Mesenchymal stem cell (in vitro differentiated cells and primary cell): ENCODE results near the gene ZIC1.

Experiments used
- DNase-seq: peaks from one replicate; pipeline ENCODE4 v3.0.0-alpha.2; 2013
- H2AFZ ChIP-seq: one replicate; pipeline ENCODE4 v1.6.1; 2013; ENCODE audit warnings: low read depth, mild to moderate bottlenecking, control low read depth, inconsistent platforms, low read length, moderate library complexity
- H2AK5ac ChIP-seq: 2 replicates; pipeline ENCODE4 v1.6.1; 2013; ENCODE audit warnings: low read length, moderate library complexity, mild to moderate bottlenecking, inconsistent platforms; ENCODE audit not compliant: severe bottlenecking
- H2BK120ac ChIP-seq: one replicate; pipeline ENCODE4 v1.6.1; 2013; ENCODE audit warnings: low read depth, mild to moderate bottlenecking, inconsistent platforms, low read length, moderate library complexity
- H2BK12ac ChIP-seq, 2 experiments: one replicate each; pipeline ENCODE4 v1.6.1; 2013; ENCODE audit warnings: inconsistent platforms in 2 of 2, low read length in 2 of 2, mild to moderate bottlenecking in 2 of 2, moderate library complexity in 2 of 2, control low read depth in 1 of 2
- H2BK15ac ChIP-seq: one replicate; pipeline ENCODE4 v1.6.1; 2013; ENCODE audit warnings: mild to moderate bottlenecking, low read depth, inconsistent platforms; ENCODE audit not compliant: poor library complexity, severe bottlenecking
- H2BK5ac ChIP-seq: 2 replicates; pipeline ENCODE4 v1.6.1; 2013; ENCODE audit warnings: low read depth, mild to moderate bottlenecking, low read length, control low read depth, inconsistent platforms; ENCODE audit not compliant: poor library complexity, severe bottlenecking
- H3K14ac ChIP-seq, 2 experiments: one replicate each; pipeline ENCODE4 v1.6.1; 2013; ENCODE audit warnings: inconsistent platforms in 2 of 2, low read length in 2 of 2, control low read depth in 1 of 2, mild to moderate bottlenecking in 1 of 2, moderate library complexity in 1 of 2
- H3K18ac ChIP-seq, 2 experiments: one replicate each; pipeline ENCODE4 v1.6.1; 2013; ENCODE audit warnings: inconsistent platforms in 2 of 2, low read length in 2 of 2, control low read depth in 1 of 2, low read depth in 1 of 2, mild to moderate bottlenecking in 1 of 2
- H3K23ac ChIP-seq, 2 experiments: one replicate each; pipeline ENCODE4 v1.6.1; 2013; ENCODE audit warnings: inconsistent platforms in 2 of 2, low read length in 2 of 2, mild to moderate bottlenecking in 2 of 2, moderate library complexity in 2 of 2, control low read depth in 1 of 2
- H3K27ac ChIP-seq: 2 replicates; pipeline ENCODE4 v1.5.1; 2013; ENCODE audit warnings: mild to moderate bottlenecking, moderate library complexity, low read length, control low read depth, inconsistent platforms; ENCODE audit not compliant: poor library complexity, severe bottlenecking
- H3K27me3 ChIP-seq, 2 experiments: 2 replicates each; pipeline versions ENCODE4 v1.6.1 to v1.7.0; 2013; ENCODE audit warnings: low read length in 2 of 2, mild to moderate bottlenecking in 2 of 2, moderate library complexity in 2 of 2, control low read depth in 1 of 2, inconsistent platforms in 1 of 2; ENCODE audit not compliant: control insufficient read depth in 1 of 2, insufficient read depth in 1 of 2
- H3K36me3 ChIP-seq, 2 experiments: 2 replicates each; pipeline versions ENCODE4 v1.6.1 to v1.7.0; 2013; ENCODE audit warnings: low read length in 2 of 2, control low read depth in 1 of 2, inconsistent platforms in 1 of 2, low read depth in 1 of 2, mild to moderate bottlenecking in 1 of 2; ENCODE audit not compliant: insufficient read depth in 2 of 2, control insufficient read depth in 1 of 2
- H3K4ac ChIP-seq, 2 experiments: one replicate each; pipeline ENCODE4 v1.6.1; 2013; ENCODE audit warnings: inconsistent platforms in 2 of 2, low read length in 2 of 2, mild to moderate bottlenecking in 2 of 2, moderate library complexity in 2 of 2, control low read depth in 1 of 2, low read depth in 1 of 2
- H3K4me1 ChIP-seq: 2 replicates; pipeline ENCODE4 v1.6.1; 2013; ENCODE audit warnings: low read depth, low read length, control low read depth; ENCODE audit not compliant: control insufficient read depth, insufficient read depth
- H3K4me2 ChIP-seq: 2 replicates; pipeline ENCODE4 v1.6.1; 2013; ENCODE audit warnings: low read length, mild to moderate bottlenecking, inconsistent platforms; ENCODE audit not compliant: poor library complexity, severe bottlenecking
- H3K4me3 ChIP-seq, 2 experiments: 2 replicates each; pipeline versions ENCODE4 v1.5.1 to v1.7.0; 2013; ENCODE audit warnings: low read length in 2 of 2, mild to moderate bottlenecking in 2 of 2, control low read depth in 1 of 2, low read depth in 1 of 2; ENCODE audit not compliant: insufficient read depth in 1 of 2
- H3K79me1 ChIP-seq: replicated peaks from 2 replicates; pipeline ENCODE4 v1.6.1; 2013; ENCODE audit warnings: mild to moderate bottlenecking, control low read depth, low read length, inconsistent platforms; ENCODE audit not compliant: poor library complexity, severe bottlenecking
- H3K9ac ChIP-seq: 2 replicates; pipeline ENCODE4 v1.7.0; 2013; ENCODE audit warnings: mild to moderate bottlenecking, low read length, moderate library complexity
- H3K9me3 ChIP-seq: 2 replicates; pipeline ENCODE4 v1.7.0; 2013; ENCODE audit warnings: mild to moderate bottlenecking, low read length; ENCODE audit not compliant: control insufficient read depth
- H4K8ac ChIP-seq: one replicate; pipeline ENCODE4 v1.6.1; 2013; ENCODE audit warnings: inconsistent platforms, mild to moderate bottlenecking, low read length, moderate library complexity
- H4K91ac ChIP-seq: one replicate; pipeline ENCODE4 v1.6.1; 2013; ENCODE audit warnings: mild to moderate bottlenecking, low read length, inconsistent platforms
- WGBS: methylation state at CpG from one replicate; pipeline ENCODE4 v1.1.7; 2013; ENCODE audit warnings: mixed read lengths; 5-methylcytosine and 5-hydroxymethylcytosine counted together

ZIC1 gene

DNA sequence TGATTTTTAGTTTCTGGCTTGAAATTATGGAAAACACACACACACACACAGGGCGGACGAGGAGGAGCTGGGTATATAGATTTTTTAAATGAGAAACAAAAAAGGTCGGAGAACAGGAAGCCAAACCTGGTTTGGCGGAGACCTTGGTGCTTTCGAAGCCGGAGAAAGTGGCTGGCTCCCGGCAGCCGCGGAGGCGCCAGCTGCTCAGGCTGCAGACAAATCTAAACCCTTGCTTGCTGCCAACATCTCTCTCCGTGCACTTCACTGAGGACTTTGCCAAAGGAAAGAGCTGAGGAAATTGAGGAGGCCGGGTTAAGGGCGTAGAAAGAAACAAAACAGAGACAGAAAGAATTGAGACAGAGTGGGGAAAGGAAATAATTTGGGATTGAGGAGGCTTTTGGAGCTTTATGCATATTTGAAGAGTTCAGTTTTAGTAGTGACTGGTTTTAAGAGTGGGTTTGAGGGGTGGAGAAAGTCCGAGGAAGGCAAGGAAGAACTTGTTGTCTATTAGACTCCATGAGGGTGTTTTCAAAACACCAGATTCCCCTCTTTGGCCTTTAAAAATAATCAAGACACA lies 2.2 kb downstream of the ZIC1 start:
- H3K27me3 ChIP-seq: peaks cover 0 to 99% of the 10 kb centered on the region in 2 experiments
- peaks cover 2% of the 10 kb centered on the region for H3K9me3 ChIP-seq
- H2BK15ac ChIP-seq: no peak overlapping the region
- H3K14ac ChIP-seq: no peak overlapping the region
- H3K23ac ChIP-seq: peak overlapping the region in 1 of 2 experiments; percentile 8
- no peak overlapping the region for H2BK12ac ChIP-seq
- H3K4ac ChIP-seq: no peak overlapping the region
- no peak overlapping the region for H2AFZ ChIP-seq
- H3K18ac ChIP-seq: no peak overlapping the region
- no peak overlapping the region for H4K8ac ChIP-seq
- H3K79me1 ChIP-seq: no peaks in the 10 kb centered on the region
- H3K36me3 ChIP-seq: peaks cover 0 to 19% of the 10 kb centered on the region in 2 experiments
- H3K9ac ChIP-seq: peak overlapping the region; percentile 57
- H2BK5ac ChIP-seq: peak overlapping the region; percentile 63
- peaks cover 4% of the 10 kb centered on the region for H3K4me1 ChIP-seq
- peak overlapping the region; percentile 75 to 83 for H3K4me3 ChIP-seq
- no peak overlapping the region for H2AK5ac ChIP-seq
- peak overlapping the region; percentile 65 for H3K4me2 ChIP-seq
- no peak overlapping the region for H4K91ac ChIP-seq
- H3K27ac ChIP-seq: peak overlapping the region; percentile 50
- no peak for DNase-seq
- no peak overlapping the region for H2BK120ac ChIP-seq
- WGBS: 1% methylated on average over 14 of the region's 14 CpGs

DNA sequence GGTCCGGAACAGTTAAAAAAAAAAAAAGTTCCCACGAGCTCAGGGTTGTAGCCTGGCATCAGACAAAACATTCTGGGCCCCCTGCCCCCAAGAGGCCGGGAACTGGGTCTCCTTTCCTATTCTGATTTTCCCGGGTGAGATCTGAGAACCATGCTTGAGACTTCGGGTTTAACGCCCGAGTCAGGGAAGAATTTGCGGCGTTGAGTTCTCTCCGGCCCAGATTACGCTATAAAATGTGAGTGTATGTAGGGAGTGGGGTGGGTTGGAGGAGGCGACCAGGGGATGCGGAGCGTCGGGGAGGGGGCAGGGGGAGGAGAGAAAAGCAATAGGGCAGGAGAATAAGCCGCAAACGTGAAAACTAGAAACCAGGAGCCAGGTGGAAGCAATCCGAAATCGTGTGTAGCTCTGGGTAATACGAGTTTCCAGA lies 2.7 kb downstream of the ZIC1 start:
- H3K79me1 ChIP-seq: no peaks in the 10 kb centered on the region
- WGBS: 6% methylated on average over 14 of the region's 20 CpGs
- H3K27me3 ChIP-seq: peaks cover 0 to 97% of the 10 kb centered on the region in 2 experiments
- H2BK5ac ChIP-seq: no peak overlapping the region
- H3K4me1 ChIP-seq: peaks cover 4% of the 10 kb centered on the region
- H3K18ac ChIP-seq: no peak overlapping the region
- H3K4ac ChIP-seq: no peak overlapping the region
- H3K36me3 ChIP-seq: peaks cover 0 to 19% of the 10 kb centered on the region in 2 experiments
- H2BK120ac ChIP-seq: no peak overlapping the region
- H3K9me3 ChIP-seq: peaks cover 2% of the 10 kb centered on the region
- no peak overlapping the region for H3K14ac ChIP-seq
- H4K91ac ChIP-seq: no peak overlapping the region
- peak overlapping the region; percentile 57 for H3K9ac ChIP-seq
- peak overlapping the region; percentile 50 for H3K27ac ChIP-seq
- H2AFZ ChIP-seq: no peak overlapping the region
- no peak overlapping the region for H2AK5ac ChIP-seq
- H3K4me3 ChIP-seq: peak overlapping the region in 1 of 2 experiments; percentile 56
- no peak overlapping the region for H2BK15ac ChIP-seq
- peak overlapping the region; percentile 65 for H3K4me2 ChIP-seq
- H3K23ac ChIP-seq: no peak overlapping the region
- no peak overlapping the region for H4K8ac ChIP-seq
- H2BK12ac ChIP-seq: no peak overlapping the region
- DNase-seq: no peak

DNA sequence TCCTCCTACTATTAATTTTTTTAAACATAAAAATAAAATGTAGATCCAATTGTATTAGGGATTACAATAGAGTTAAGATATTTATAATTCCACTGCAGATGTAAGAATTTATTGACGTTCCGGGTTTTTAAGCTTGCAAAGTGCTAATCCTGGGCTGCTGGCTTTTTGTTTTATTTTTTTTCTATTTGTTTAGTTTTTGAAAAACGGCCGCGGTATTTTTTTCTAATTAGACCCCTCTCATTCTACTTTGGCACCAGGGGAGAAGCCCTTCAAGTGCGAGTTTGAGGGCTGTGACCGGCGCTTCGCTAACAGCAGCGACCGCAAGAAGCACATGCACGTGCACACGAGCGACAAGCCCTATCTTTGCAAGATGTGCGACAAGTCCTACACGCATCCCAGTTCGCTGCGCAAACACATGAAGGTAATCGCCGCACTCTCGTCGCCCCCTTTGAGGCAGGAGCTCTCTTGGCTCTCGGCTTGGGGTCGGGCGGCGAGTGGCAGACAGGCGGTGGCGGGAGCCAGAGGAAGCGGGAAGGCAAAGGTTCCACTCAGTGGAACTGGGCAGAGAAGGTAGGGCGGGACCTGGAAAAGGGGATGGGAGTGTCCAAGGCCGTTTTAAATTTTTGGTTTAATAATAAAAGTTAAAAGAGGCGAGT lies 3.2 kb downstream of the ZIC1 start:
- Histone ChIP-seq H4K91ac (no peak overlapping the region), H3K18ac (no peak overlapping the region), H3K23ac (peak overlapping the region in 1 of 2 experiments; percentile 75), H3K4me1 (peaks cover 4% of the 10 kb centered on the region), H2BK120ac (no peak overlapping the region), H3K14ac (no peak overlapping the region), H2BK5ac (no peak overlapping the region), H3K4me2 (peak overlapping the region; percentile 75), H2BK12ac (no peak overlapping the region), H3K9me3 (peaks cover 2% of the 10 kb centered on the region), H3K27me3 (peaks cover 0 to 97% of the 10 kb centered on the region in 2 experiments), H3K4me3 (peak overlapping the region in 1 of 2 experiments; percentile 68), H2AK5ac (no peak overlapping the region), H4K8ac (no peak overlapping the region), H3K9ac (no peak overlapping the region), H3K27ac (peak overlapping the region; percentile 53), H2BK15ac (no peak overlapping the region), H2AFZ (no peak overlapping the region), H3K79me1 (no peaks in the 10 kb centered on the region), H3K36me3 (peaks cover 0 to 19% of the 10 kb centered on the region in 2 experiments), H3K4ac (no peak overlapping the region)
- no peak for DNase-seq
- WGBS: 4% methylated on average over 32 of the region's 32 CpGs

DNA sequence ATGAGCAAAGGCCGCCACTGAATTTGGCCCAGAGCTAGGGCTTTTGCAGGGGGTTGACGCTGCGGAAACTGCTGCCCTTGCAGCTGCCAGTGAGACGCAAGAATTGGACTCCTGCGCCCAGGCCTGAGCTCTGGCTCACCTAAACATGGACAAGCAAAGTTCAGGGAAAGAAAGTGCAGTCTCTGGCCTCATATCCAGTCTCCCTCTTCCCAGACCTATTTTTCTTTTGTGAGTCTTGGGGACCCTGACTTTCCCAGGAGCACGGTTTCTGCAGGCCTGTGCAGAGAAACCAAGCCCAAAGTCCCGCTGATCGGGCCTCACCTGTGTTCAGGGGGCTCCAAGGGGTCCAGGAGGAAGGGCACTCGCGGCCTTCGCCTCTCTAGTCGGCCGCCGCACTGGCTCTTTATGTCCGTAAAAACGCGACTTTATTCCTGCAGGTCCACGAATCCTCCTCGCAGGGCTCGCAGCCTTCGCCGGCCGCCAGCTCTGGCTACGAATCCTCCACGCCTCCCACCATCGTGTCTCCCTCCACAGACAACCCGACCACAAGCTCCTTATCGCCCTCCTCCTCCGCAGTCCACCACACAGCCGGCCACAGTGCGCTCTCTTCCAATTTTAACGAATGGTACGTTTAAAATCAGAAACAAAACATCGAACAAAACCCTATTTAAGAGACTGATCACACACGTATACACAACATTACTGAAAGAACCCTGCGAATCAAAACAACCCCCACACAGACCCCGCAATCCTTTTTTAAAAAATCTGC lies 3.9 kb downstream of the ZIC1 start:
- peak overlapping the region; percentile 22 for H3K9ac ChIP-seq
- H3K4ac ChIP-seq: no peak overlapping the region
- peaks cover 4% of the 10 kb centered on the region for H3K4me1 ChIP-seq
- peak overlapping the region; percentile 68 to 75 for H3K4me3 ChIP-seq
- H2BK5ac ChIP-seq: peak overlapping the region; percentile 79
- H3K27ac ChIP-seq: peak overlapping the region; percentile 53
- no peak overlapping the region for H3K18ac ChIP-seq
- peaks cover 0 to 97% of the 10 kb centered on the region in 2 experiments for H3K27me3 ChIP-seq
- H3K36me3 ChIP-seq: peaks cover 0 to 19% of the 10 kb centered on the region in 2 experiments
- H3K4me2 ChIP-seq: peak overlapping the region; percentile 75
- no peak overlapping the region for H3K23ac ChIP-seq
- H3K9me3 ChIP-seq: peaks cover 2% of the 10 kb centered on the region
- H2AFZ ChIP-seq: no peak overlapping the region
- no peak for DNase-seq
- no peak overlapping the region for H4K91ac ChIP-seq
- H3K14ac ChIP-seq: no peak overlapping the region
- no peak overlapping the region for H2BK15ac ChIP-seq
- H2BK12ac ChIP-seq: no peak overlapping the region
- no peak overlapping the region for H2AK5ac ChIP-seq
- no peaks in the 10 kb centered on the region for H3K79me1 ChIP-seq
- under 1% methylated on average over 37 of the region's 37 CpGs for WGBS
- no peak overlapping the region for H4K8ac ChIP-seq
- H2BK120ac ChIP-seq: no peak overlapping the region
